Glutamatergic neuron (in vitro differentiated cells): ENCODE results near the gene ADGRE2. TPM values are rescaled to one million over a fixed set of nuclear protein-coding genes. Genes with fewer than 3 reads are reported as not detected.

Experiments
- DNase-seq: peaks from one replicate; pipeline ENCODE4 v3.0.0; 2022
- H3K27ac Mint-ChIP-seq: one replicate; pipeline ENCODE4 v1.8.0; 2020; ENCODE audit warnings: mild to moderate bottlenecking, mixed read lengths, inconsistent platforms; ENCODE audit not compliant: unreplicated experiment
- H3K27me3 Mint-ChIP-seq: one replicate; pipeline ENCODE4 v1.8.0; 2020; ENCODE audit warnings: mild to moderate bottlenecking, moderate library complexity, mixed read lengths, inconsistent platforms; ENCODE audit not compliant: unreplicated experiment
- H3K36me3 Mint-ChIP-seq: one replicate; pipeline ENCODE4 v1.8.0; 2020; ENCODE audit warnings: mild to moderate bottlenecking, mixed read lengths, inconsistent platforms; ENCODE audit not compliant: unreplicated experiment
- H3K4me1 Mint-ChIP-seq: one replicate; pipeline ENCODE4 v1.8.0; 2020; ENCODE audit warnings: mild to moderate bottlenecking, low read depth, mixed read lengths, inconsistent platforms; ENCODE audit not compliant: unreplicated experiment
- H3K4me3 Mint-ChIP-seq: one replicate; pipeline ENCODE4 v1.8.0; 2020; ENCODE audit warnings: mild to moderate bottlenecking, mixed read lengths, inconsistent platforms; ENCODE audit not compliant: unreplicated experiment
- H3K9me3 Mint-ChIP-seq: one replicate; pipeline ENCODE4 v1.8.0; 2020; ENCODE audit warnings: mild to moderate bottlenecking, moderate library complexity, mixed read lengths, inconsistent platforms; ENCODE audit not compliant: unreplicated experiment
- CTCF ChIP-seq: fragments of 200-600 bp; sonication (generic); IDR thresholded peaks from one replicate; pipeline ENCODE4 v1.5.0; 2021; ENCODE audit not compliant: partially characterized antibody, unreplicated experiment
- total RNA-seq: library from RNA; stranded (reverse); fragmentation: NEBNext Ultra II Directional; extraction: Animal tissue kit (Norgen Biotek cat#: 25700); gene quantifications from one replicate; pipeline ENCODE4 v1.2.1, GENCODE V29; 2021; ENCODE audit not compliant: unreplicated experiment

Gene ADGRE2
- total RNA-seq, 1 donor from 2014 or later = 0.66 TPM

- Mint-ChIP-seq H3K27me3 (peaks cover 9% of the 10 kb centered on the region), H3K27ac (no peak overlapping the region), H3K4me1 (no peaks in the 10 kb centered on the region), H3K36me3 (peaks cover 5% of the 10 kb centered on the region), H3K9me3 (peaks cover 3% of the 10 kb centered on the region), H3K4me3 (no peak overlapping the region)
- TF ChIP-seq CTCF = no peak
- DNase-seq = no peak
Measured at GRCh38 chr19:14764401-14764800, 14.0 kb downstream of the ADGRE2 start.

GRCh38 chr19:14763497-14764145, 14.7 kb downstream of the ADGRE2 start:
- H3K27ac Mint-ChIP-seq = no peak overlapping the region
- H3K27me3 Mint-ChIP-seq = peaks cover 9% of the 10 kb centered on the region
- DNase-seq = no peak
- peaks cover 5% of the 10 kb centered on the region for H3K36me3 Mint-ChIP-seq
- H3K4me3 Mint-ChIP-seq = no peak overlapping the region
- peaks cover 2% of the 10 kb centered on the region for H3K9me3 Mint-ChIP-seq
- TF ChIP-seq CTCF = no peak
- H3K4me1 Mint-ChIP-seq = no peaks in the 10 kb centered on the region

GRCh38 chr19:14762111-14762510, 16.2 kb downstream of the ADGRE2 start:
- no peak overlapping the region for H3K4me3 Mint-ChIP-seq
- peaks cover 5% of the 10 kb centered on the region for H3K36me3 Mint-ChIP-seq
- no peak overlapping the region for H3K27ac Mint-ChIP-seq
- H3K9me3 Mint-ChIP-seq = no peaks in the 10 kb centered on the region
- no peak for DNase-seq
- peaks cover 9% of the 10 kb centered on the region for H3K27me3 Mint-ChIP-seq
- H3K4me1 Mint-ChIP-seq = no peaks in the 10 kb centered on the region
- TF ChIP-seq CTCF = no peak

GRCh38 chr19:14761607-14762006, 16.8 kb downstream of the ADGRE2 start:
- H3K4me3 Mint-ChIP-seq = no peak overlapping the region

GRCh38 chr19:14758816-14759215, 19.5 kb downstream of the ADGRE2 start:
- peaks cover 5% of the 10 kb centered on the region for H3K36me3 Mint-ChIP-seq
- H3K4me3 Mint-ChIP-seq = peak overlapping the region; percentile 40
- no peak for DNase-seq
- H3K27ac Mint-ChIP-seq = no peak overlapping the region
- peaks cover 2% of the 10 kb centered on the region for H3K9me3 Mint-ChIP-seq
- H3K4me1 Mint-ChIP-seq = no peaks in the 10 kb centered on the region
- H3K27me3 Mint-ChIP-seq = peaks cover 4% of the 10 kb centered on the region
- TF ChIP-seq CTCF = no peak

More at GRCh38 chr19:14761607-14762006, 16.8 kb downstream of the ADGRE2 start:
- Mint-ChIP-seq H3K36me3 (peaks cover 5% of the 10 kb centered on the region), H3K27ac (no peak overlapping the region), H3K27me3 (peaks cover 9% of the 10 kb centered on the region), H3K9me3 (no peaks in the 10 kb centered on the region), H3K4me1 (no peaks in the 10 kb centered on the region)
- DNase-seq = no peak
- TF ChIP-seq CTCF = no peak
